ENCODE results near the gene SLC22A7.

DNA sequence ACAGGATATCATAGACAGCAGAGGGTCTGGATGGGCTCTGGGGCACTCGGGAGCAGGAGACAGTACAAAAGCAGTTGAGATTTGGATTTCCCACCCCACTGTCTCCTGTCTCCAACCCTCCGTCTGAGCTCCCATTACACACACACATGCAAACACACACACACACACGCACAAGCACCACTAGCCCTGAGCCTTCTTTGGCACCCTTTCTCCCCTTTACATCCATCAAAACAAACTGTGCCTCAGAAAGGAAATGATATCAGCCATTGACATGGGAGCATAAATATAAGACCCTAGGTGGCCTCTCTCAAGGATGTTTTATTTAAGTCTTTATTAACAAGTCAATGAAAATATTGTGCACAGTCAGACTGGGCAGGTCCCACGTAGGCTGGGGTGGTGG lies 37.3 kb upstream of the SLC22A7 start:
- TF ChIP-seq SUZ12 (IDR thresholded peaks at IDR 0.05; ENCODE audit: extremely low read depth, insufficient read depth, insufficient read length) (no peak), YY1 (IDR thresholded peaks at IDR 0.05; ENCODE audit: insufficient read depth, insufficient read length) (no peak), ZNF274 (IDR thresholded peaks at IDR 0.05; ENCODE audit: low read depth, low read length) (no peak)
